ENCODE data around the gene CD99L2.

- TF ChIP-seq ZNF232 (CRISPR knock-in tag; IDR thresholded peaks at IDR 0.05) = no peak
- TF ChIP-seq FOXJ3 (CRISPR knock-in tag; IDR thresholded peaks at IDR 0.05; ENCODE audit: borderline replicate concordance) = no peak
These were observed 56.8 kb downstream of the CD99L2 start for GRCh38 chrX:150841456-150842197.
